Glutamatergic neuron (in vitro differentiated cells): Measurements from ENCODE around the gene ARHGEF9. TPM values are rescaled to one million over a fixed set of nuclear protein-coding genes. Genes with fewer than 3 reads are reported as not detected.
A peak's percentile ranks its signal among the peaks of the same experiment; 100 is the strongest.

Experiments
- DNase-seq: peaks from one replicate; pipeline ENCODE4 v3.0.0; 2022
- H3K27ac Mint-ChIP-seq: one replicate; pipeline ENCODE4 v1.8.0; 2020; ENCODE audit warnings: mild to moderate bottlenecking, mixed read lengths, inconsistent platforms; ENCODE audit not compliant: unreplicated experiment
- H3K27me3 Mint-ChIP-seq: one replicate; pipeline ENCODE4 v1.8.0; 2020; ENCODE audit warnings: mild to moderate bottlenecking, moderate library complexity, mixed read lengths, inconsistent platforms; ENCODE audit not compliant: unreplicated experiment
- H3K36me3 Mint-ChIP-seq: one replicate; pipeline ENCODE4 v1.8.0; 2020; ENCODE audit warnings: mild to moderate bottlenecking, mixed read lengths, inconsistent platforms; ENCODE audit not compliant: unreplicated experiment
- H3K4me1 Mint-ChIP-seq: one replicate; pipeline ENCODE4 v1.8.0; 2020; ENCODE audit warnings: mild to moderate bottlenecking, low read depth, mixed read lengths, inconsistent platforms; ENCODE audit not compliant: unreplicated experiment
- H3K4me3 Mint-ChIP-seq: one replicate; pipeline ENCODE4 v1.8.0; 2020; ENCODE audit warnings: mild to moderate bottlenecking, mixed read lengths, inconsistent platforms; ENCODE audit not compliant: unreplicated experiment
- H3K9me3 Mint-ChIP-seq: one replicate; pipeline ENCODE4 v1.8.0; 2020; ENCODE audit warnings: mild to moderate bottlenecking, moderate library complexity, mixed read lengths, inconsistent platforms; ENCODE audit not compliant: unreplicated experiment
- total RNA-seq: library from RNA; stranded (reverse); fragmentation: NEBNext Ultra II Directional; extraction: Animal tissue kit (Norgen Biotek cat#: 25700); gene quantifications from one replicate; pipeline ENCODE4 v1.2.1, GENCODE V29; 2021; ENCODE audit not compliant: unreplicated experiment
- TF ChIP-seq, protein P1 (sequence below): fragments of 200-600 bp; sonication (generic); IDR thresholded peaks from one replicate; pipeline ENCODE4 v1.5.0; 2021; ENCODE audit not compliant: partially characterized antibody, unreplicated experiment

ARHGEF9 gene
- total RNA-seq, 1 donor from 2014 or later: 138 TPM

DNA sequence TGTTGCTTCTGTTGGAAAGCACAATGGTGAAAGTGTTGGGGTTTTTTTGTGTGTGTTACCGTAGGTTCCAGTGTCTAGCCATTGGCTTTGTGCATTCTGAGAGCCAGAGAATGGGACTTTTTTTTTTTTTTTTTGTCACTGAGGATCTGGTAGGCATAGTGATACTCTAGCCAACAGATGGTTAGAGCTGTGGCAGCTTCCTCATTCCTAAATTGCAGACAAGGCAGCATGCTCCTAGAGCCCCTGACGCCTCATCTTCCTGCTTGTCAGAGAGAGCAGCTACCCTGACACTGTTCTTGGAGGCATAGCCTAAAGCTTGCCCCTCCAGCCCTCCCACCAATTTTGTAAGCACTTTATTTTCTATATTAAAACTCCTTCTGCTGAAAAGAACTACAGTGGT, 27.0 kb downstream of the ARHGEF9 start:
- no peak overlapping the region for H3K4me3 Mint-ChIP-seq
- no peaks in the 10 kb centered on the region for H3K36me3 Mint-ChIP-seq
- H3K9me3 Mint-ChIP-seq: peaks cover 16% of the 10 kb centered on the region
- H3K4me1 Mint-ChIP-seq: peaks cover 5% of the 10 kb centered on the region
- peak overlapping the region; percentile 5 for H3K27ac Mint-ChIP-seq
- DNase-seq: no peak
- TF ChIP-seq, protein P1, sequence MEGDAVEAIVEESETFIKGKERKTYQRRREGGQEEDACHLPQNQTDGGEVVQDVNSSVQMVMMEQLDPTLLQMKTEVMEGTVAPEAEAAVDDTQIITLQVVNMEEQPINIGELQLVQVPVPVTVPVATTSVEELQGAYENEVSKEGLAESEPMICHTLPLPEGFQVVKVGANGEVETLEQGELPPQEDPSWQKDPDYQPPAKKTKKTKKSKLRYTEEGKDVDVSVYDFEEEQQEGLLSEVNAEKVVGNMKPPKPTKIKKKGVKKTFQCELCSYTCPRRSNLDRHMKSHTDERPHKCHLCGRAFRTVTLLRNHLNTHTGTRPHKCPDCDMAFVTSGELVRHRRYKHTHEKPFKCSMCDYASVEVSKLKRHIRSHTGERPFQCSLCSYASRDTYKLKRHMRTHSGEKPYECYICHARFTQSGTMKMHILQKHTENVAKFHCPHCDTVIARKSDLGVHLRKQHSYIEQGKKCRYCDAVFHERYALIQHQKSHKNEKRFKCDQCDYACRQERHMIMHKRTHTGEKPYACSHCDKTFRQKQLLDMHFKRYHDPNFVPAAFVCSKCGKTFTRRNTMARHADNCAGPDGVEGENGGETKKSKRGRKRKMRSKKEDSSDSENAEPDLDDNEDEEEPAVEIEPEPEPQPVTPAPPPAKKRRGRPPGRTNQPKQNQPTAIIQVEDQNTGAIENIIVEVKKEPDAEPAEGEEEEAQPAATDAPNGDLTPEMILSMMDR: no peak
- no peaks in the 10 kb centered on the region for H3K27me3 Mint-ChIP-seq

DNA sequence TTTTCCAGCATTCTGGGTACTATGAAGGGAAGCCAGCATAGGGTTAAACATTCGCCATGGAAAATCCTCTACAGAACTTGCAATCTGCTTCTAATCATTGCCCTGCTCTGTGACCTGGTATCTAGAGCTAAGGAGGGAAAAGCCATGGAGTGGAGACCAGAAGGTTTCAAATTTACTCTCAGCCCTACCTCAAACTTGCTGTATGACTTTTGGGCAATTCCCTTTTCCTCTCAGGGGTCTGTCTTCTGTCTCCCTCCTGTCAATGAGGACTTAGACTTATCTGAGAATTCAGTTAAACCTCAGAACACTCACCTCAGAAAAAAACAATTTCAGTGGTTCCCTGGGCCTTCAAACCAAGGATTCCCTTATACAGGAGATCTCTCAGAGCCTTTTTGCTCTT, 29.1 kb downstream of the ARHGEF9 start:
- H3K4me1 Mint-ChIP-seq: peaks cover 6% of the 10 kb centered on the region

DNA sequence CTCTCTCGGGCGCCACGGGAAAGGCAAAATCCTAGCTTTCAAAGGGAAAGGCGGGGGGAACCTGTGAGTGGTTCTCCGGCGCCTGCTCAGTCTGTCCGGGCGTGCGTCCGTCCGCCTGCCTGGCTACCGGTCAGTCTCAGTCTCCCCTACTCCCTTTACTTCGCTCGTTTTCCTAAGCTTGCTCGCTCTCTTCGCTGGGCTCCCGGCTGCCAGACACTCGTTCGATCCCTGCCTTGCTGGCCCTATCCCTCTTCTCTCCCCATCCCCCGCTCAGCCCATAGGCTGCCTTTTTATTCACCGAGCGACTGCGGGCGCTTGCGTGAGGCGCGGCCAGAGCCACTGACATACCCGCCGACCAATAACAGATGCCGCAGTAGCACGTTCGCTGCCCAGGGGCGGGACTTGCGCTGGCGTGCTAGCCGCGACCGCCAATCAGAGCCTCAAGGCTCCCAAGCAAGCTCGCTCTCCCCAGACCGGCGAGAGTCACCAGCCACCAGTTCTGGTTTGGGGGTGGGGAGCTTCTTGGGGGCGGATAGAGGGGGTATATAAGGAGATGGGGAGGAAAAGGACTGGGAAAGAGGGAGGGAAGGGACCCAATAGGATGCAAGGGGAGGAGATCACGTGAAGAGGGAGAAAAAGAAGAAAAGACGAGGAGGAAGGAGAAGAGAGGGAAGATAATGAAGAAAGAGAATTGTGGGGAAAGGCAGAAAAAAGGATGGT, 30.0 kb downstream of the ARHGEF9 start:
- H3K27me3 Mint-ChIP-seq: no peaks in the 10 kb centered on the region
- H3K27ac Mint-ChIP-seq: peak overlapping the region; percentile 96
- H3K4me3 Mint-ChIP-seq: peak overlapping the region; percentile 93
- DNase-seq: peak; percentile 84
- TF ChIP-seq, protein P1: no peak
- H3K4me1 Mint-ChIP-seq: peaks cover 12% of the 10 kb centered on the region
- peaks cover 23% of the 10 kb centered on the region for H3K9me3 Mint-ChIP-seq
- H3K36me3 Mint-ChIP-seq: no peaks in the 10 kb centered on the region

More for the DNA sequence above, 29.1 kb downstream of the ARHGEF9 start:
- no peak overlapping the region for H3K27ac Mint-ChIP-seq
- no peak for DNase-seq
- no peak overlapping the region for H3K4me3 Mint-ChIP-seq
- TF ChIP-seq, protein P1: no peak
- no peaks in the 10 kb centered on the region for H3K27me3 Mint-ChIP-seq
- no peaks in the 10 kb centered on the region for H3K36me3 Mint-ChIP-seq
- H3K9me3 Mint-ChIP-seq: peaks cover 23% of the 10 kb centered on the region

DNA sequence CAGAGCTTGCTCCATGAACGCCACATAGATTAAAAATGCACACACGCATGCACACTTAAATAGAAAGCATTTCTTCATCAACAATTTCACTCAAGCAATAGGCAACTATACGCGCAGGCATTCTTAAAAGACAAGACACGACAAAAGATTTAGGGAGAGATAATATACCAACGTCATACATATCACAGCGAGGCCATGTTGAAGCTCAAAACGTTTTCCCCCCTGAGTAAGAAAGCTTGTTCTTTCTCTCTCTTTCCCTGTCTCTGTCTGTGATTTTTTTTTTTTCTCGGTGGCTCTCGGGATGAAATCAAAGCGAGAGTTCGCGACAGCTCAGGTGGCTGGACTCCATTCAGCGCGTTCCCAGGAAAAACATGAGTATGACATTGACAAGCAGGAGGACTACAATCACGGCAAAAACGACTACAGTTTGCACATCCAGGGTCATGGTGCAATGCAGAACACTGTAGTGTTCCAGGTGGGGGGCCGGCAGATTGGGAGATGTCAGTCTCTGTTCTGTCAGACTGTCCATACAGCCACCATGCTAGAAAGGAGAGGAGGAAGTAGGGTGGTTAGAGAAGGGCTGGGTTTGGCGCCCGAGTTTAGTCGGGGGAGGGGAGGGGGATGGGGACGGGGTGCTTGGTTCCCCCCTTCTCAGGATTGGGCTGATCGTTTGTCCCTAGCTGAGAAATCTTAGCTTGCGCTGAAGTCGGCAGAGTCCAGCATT, 30.7 kb downstream of the ARHGEF9 start:
- DNase-seq: no peak
- H3K36me3 Mint-ChIP-seq: no peaks in the 10 kb centered on the region
- H3K4me1 Mint-ChIP-seq: peaks cover 19% of the 10 kb centered on the region

More for the DNA sequence above, 30.7 kb downstream of the ARHGEF9 start:
- Mint-ChIP-seq H3K27ac (peak overlapping the region; percentile 96), H3K9me3 (peaks cover 23% of the 10 kb centered on the region), H3K27me3 (no peaks in the 10 kb centered on the region), H3K4me3 (peak overlapping the region; percentile 93)
- TF ChIP-seq, protein P1: no peak
